C4-2B (cell line): ENCODE data around the gene IFIT1.

Source experiments
- H3K27ac ChIP-seq: fragments of 450-650 bp; 2 replicates; pipeline ENCODE4 v1.5.1; 2017
- ZFX ChIP-seq: fragments of 450-650 bp; IDR thresholded peaks from 2 replicates; pipeline ENCODE4 v1.6.1; 2017
- TF ChIP-seq, protein P1 (sequence below): fragments of 450-650 bp; conservative IDR thresholded peaks from 2 replicates; pipeline ENCODE4 v1.5.1; 2017; ENCODE audit warnings: mild to moderate bottlenecking

Gene IFIT1

GRCh38 chr10:89450901-89451300 lies 58.5 kb downstream of the IFIT1 start:
- TF ChIP-seq ZFX = no peak
- TF ChIP-seq, protein P1, sequence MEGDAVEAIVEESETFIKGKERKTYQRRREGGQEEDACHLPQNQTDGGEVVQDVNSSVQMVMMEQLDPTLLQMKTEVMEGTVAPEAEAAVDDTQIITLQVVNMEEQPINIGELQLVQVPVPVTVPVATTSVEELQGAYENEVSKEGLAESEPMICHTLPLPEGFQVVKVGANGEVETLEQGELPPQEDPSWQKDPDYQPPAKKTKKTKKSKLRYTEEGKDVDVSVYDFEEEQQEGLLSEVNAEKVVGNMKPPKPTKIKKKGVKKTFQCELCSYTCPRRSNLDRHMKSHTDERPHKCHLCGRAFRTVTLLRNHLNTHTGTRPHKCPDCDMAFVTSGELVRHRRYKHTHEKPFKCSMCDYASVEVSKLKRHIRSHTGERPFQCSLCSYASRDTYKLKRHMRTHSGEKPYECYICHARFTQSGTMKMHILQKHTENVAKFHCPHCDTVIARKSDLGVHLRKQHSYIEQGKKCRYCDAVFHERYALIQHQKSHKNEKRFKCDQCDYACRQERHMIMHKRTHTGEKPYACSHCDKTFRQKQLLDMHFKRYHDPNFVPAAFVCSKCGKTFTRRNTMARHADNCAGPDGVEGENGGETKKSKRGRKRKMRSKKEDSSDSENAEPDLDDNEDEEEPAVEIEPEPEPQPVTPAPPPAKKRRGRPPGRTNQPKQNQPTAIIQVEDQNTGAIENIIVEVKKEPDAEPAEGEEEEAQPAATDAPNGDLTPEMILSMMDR = no peak
- H3K27ac ChIP-seq = no peak overlapping the region

GRCh38 chr10:89452193-89452592 lies 59.8 kb downstream of the IFIT1 start:
- TF ChIP-seq ZFX = no peak
- TF ChIP-seq, protein P1 = no peak
- H3K27ac ChIP-seq = no peak overlapping the region

DNA sequence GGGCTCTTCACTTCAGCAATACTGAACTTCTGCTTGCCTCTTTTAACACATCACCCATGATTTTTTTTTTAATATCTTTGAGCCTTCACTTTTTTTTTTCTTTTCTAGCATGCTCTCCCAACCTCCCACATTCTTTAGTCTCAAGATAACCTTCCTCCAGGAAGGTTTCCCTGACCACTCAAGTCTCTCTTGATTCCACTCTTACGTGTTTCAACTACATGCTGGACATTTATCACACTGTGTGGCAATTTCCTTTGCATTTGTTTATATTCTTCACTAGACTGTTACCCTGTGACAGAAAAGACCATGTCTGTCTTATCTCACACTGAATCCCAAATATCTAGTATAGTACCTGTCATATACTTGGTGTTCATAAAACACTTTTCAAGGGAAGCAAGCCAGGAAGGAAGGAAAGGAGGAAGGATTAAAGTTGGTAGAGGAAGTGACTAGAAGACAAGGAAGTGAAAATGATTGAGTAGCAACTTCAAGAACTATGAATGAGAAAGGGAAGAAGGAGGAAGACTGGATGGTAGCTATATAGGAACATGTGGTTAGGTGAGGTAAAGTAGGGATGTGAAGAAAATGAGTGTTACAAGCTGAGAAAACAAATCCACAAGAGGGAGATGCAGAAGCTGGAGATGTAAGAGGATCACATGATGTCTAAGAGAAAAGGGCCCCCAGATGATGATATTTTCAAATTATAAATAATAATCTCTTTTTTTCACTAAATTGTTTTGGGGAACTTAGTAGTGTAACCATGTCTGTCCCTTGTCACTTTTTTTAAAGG lies 62.3 kb downstream of the IFIT1 start:
- no peak overlapping the region for H3K27ac ChIP-seq
- TF ChIP-seq, protein P1 = no peak
- no peak for TF ChIP-seq ZFX
